ENCODE measurements around the gene EMB. TPM values are rescaled to one million over a fixed set of nuclear protein-coding genes. Genes with fewer than 3 reads are reported as not detected.
"Not testable (repeated sequence)": the region's sequence is repeated elsewhere in the genome, so short reads cannot be mapped to it uniquely, and the experiment has no call there.

The EMB gene
- total RNA-seq, 2 donors from 2014 or later, result 49.4 to 59.9 TPM

- not testable (repeated sequence) for H3K27ac Mint-ChIP-seq; ATAC-seq; DNase-seq (ENCODE audit: low spot score in 2 of 2)
- Mint-ChIP-seq H3K9me3 (peaks cover 4 to 12% of the 10 kb centered on the region in 2 donors), H3K36me3 (peaks cover 25 to 49% of the 10 kb centered on the region in 2 donors)
Observed at GRCh38 chr5:50376696-50377095, 64.4 kb downstream of the EMB start.

- H3K36me3 Mint-ChIP-seq, result peaks cover 49 to 62% of the 10 kb centered on the region in 2 donors
- H3K9me3 Mint-ChIP-seq, result peaks cover 22 to 34% of the 10 kb centered on the region in 2 donors
- H3K27ac Mint-ChIP-seq; ATAC-seq; DNase-seq (ENCODE audit: low spot score in 2 of 2): not testable (repeated sequence)
Observed at GRCh38 chr5:50369287-50370033, 71.6 kb downstream of the EMB start.

- Mint-ChIP-seq H3K36me3 (peaks cover 37 to 44% of the 10 kb centered on the region in 2 donors), H3K9me3 (peaks cover 22 to 33% of the 10 kb centered on the region in 2 donors), H3K27ac (no peak overlapping the region)
- ATAC-seq, result peak in 1 of 2 donors; percentile 53
- DNase-seq (ENCODE audit: low spot score in 2 of 2), result no peak
Observed at GRCh38 chr5:50365426-50366251, 75.4 kb downstream of the EMB start.

- not testable (repeated sequence) for H3K27ac Mint-ChIP-seq
Observed at GRCh38 chr5:50364535-50365309, 76.4 kb downstream of the EMB start.

GRCh38 chr5:50359187-50359586, 81.9 kb downstream of the EMB start:
- ATAC-seq (no peak), DNase-seq (ENCODE audit: low spot score in 2 of 2) (no peak)
- Mint-ChIP-seq H3K27ac (no peak overlapping the region), H3K9me3 (peaks cover 0 to 14% of the 10 kb centered on the region in 2 donors), H3K36me3 (peaks cover 0 to 15% of the 10 kb centered on the region in 2 donors)

More at GRCh38 chr5:50364535-50365309, 76.4 kb downstream of the EMB start:
- not testable (repeated sequence) for DNase-seq (ENCODE audit: low spot score in 2 of 2); ATAC-seq
- Mint-ChIP-seq H3K9me3 (peaks cover 14 to 28% of the 10 kb centered on the region in 2 donors), H3K36me3 (peaks cover 28 to 36% of the 10 kb centered on the region in 2 donors)

- ATAC-seq (no peak), DNase-seq (ENCODE audit: low spot score in 2 of 2) (no peak)
- H3K9me3 Mint-ChIP-seq, result peaks cover 6 to 8% of the 10 kb centered on the region in 2 donors
- H3K36me3 Mint-ChIP-seq, result peaks cover under 1 to 13% of the 10 kb centered on the region in 2 donors
- no peak overlapping the region for H3K27ac Mint-ChIP-seq
Observed at GRCh38 chr5:50352382-50352781, 88.7 kb downstream of the EMB start.

Other genes starting within 250 kb of the EMB start
- 10 to 100 TPM; 29.9 to 32.7 TPM for gene PARP8, start 225.3 kb upstream of the EMB start, total RNA-seq